HTR-8/SVneo (cell line): ENCODE results near the gene LAMTOR4.
"Not testable (repeated sequence)": the region's sequence is repeated elsewhere in the genome, so short reads cannot be mapped to it uniquely, and the experiment has no call there.

Experiments
- DNase-seq: peaks from one replicate; pipeline ENCODE4 v3.0.0; 2011; ENCODE audit warnings: low spot score, mixed read lengths; ENCODE audit not compliant: insufficient read length
- FAIRE-seq: peaks from 2 replicates; lab custom pipeline; 2011; peaks lifted over from hg19 to GRCh38; lab: Jason Lieb, UNC

The LAMTOR4 gene

DNA sequence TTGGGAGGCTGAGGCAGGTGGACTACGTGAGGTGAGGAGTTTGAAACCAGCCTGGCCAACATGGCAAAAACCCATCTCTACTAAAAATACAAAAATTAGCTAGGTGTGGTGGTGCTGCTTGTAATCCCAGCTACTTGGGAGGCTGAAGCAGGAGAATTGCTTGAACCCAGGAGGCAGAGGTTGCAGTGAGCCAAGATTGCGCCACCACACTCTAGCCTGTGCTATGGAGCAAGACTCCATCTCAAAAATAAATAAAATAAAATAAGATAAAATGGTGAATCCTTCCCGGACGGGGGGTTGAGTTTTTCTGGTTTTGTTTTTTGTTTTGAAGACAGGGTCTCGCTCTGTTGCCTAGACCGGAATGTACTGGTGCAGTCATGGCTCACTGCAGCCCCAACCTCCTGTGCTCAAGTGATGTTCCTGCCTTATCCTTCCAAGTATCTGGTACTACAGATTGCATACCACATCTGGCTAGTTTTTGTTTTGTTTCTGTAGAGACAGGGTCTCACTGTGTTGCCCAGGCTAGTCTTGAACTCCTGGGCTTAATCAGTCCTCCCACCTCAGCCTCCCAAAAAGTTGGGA, 43.7 kb downstream of the LAMTOR4 start:
- not testable (repeated sequence) for FAIRE-seq, DNase-seq

- no peak for FAIRE-seq
Measured at GRCh38 chr7:100192969-100193368, 44.3 kb downstream of the LAMTOR4 start.

DNA sequence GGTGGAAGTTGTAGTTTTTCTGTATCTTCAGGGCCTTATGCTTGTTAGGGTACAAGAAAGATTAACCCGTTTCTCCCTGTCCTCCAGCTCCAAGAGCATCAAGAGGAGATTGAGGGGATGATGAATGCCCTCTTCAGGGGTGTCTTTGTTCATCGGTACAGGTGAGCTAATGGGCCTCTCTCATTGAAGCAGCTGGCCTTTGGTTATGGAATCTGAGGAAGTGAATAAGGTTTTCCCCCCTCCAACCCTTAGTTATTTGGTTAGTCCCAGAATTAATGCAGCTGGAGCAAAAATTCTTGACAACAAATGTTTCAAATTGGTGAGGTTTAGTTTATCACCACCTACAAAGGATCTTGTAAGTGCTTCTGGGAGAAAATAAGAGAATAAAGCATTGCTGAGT, 46.5 kb downstream of the LAMTOR4 start:
- FAIRE-seq, result no peak
- DNase-seq, result no peak

More at GRCh38 chr7:100192969-100193368, 44.3 kb downstream of the LAMTOR4 start:
- DNase-seq, result no peak

GRCh38 chr7:100195901-100196322, 47.2 kb downstream of the LAMTOR4 start:
- not testable (repeated sequence) for DNase-seq, FAIRE-seq

- no peak for FAIRE-seq
- DNase-seq, result no peak
Measured at GRCh38 chr7:100198266-100198665, 49.5 kb downstream of the LAMTOR4 start.

- FAIRE-seq (no peak), DNase-seq (no peak)
Measured at GRCh38 chr7:100200693-100201092, 52.0 kb downstream of the LAMTOR4 start.
